ENCODE results near the gene UNC45A. TPM values are rescaled to one million over a fixed set of nuclear protein-coding genes. Genes with fewer than 3 reads are reported as not detected.
A peak's percentile ranks its signal among the peaks of the same experiment; 100 is the strongest.

Gene UNC45A
- total and polyA plus RNA-seq, 2 donors (not counting 1 experiment from before 2014, with no cell fraction given): 56.3 to 79.0 TPM

DNA sequence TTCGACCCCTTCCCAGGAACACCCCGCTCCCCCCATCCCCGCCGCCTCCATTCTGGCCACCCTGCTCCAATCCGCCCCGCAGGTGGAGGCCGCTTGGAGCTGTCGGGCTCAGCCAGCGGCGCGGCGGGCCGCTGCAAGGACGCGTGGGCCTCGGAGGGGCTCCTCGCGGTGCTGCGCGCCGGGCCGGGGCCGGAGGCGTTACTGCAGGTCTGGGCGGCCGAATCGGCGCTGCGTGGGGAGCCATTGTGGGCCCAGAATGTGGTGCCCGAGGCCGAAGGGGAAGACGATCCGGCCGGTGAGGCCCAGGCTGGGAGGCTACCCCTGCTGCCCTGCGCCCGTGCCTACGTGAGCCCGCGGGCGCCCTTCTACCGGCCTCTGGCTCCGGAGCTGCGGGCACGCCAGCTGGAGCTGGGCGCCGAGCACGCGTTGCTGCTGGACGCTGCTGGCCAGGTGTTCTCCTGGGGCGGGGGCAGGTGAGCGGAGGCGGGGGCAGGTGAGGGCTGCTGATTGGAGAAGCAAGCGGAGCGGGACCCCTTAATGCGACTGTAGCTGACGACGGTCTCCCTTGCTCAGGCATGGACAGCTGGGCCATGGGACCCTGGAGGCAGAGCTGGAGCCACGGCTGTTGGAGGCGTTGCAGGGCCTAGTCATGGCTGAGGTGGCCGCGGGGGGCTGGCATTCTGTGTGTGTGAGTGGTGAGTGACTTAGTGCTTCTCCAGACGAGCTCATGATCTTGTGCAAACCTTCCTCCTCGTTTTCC, 22.1 kb downstream of the UNC45A start:
- WGBS (ENCODE audit: insufficient coverage): 76% methylated on average over 55 of the region's 63 CpGs
- peak overlapping the region; percentile 56 for H2AFZ ChIP-seq (ENCODE audit: insufficient read depth, low read depth, low read length, poor library complexity, severe bottlenecking)

More for the DNA sequence above, 22.1 kb downstream of the UNC45A start:
- Mint-ChIP-seq H3K27me3 (no peaks in the 10 kb centered on the region), H3K27ac (peak overlapping the region; percentile 56), H3K9me3 (ENCODE audit: insufficient read depth) (no peaks in the 10 kb centered on the region), H3K4me1 (peaks cover 21% of the 10 kb centered on the region), H3K4me3 (peak overlapping the region; percentile 90)
- H3K9ac ChIP-seq (ENCODE audit: low read length): peak overlapping the region; percentile 44
- H3K4me2 ChIP-seq (replicated peaks; ENCODE audit: low read depth, low read length, poor library complexity, severe bottlenecking): peak overlapping the region; percentile 89
- TF ChIP-seq EZH2 (IDR thresholded peaks at IDR 0.05; ENCODE audit: borderline replicate concordance, insufficient read depth, low read depth, low read length, poor library complexity, severe bottlenecking): no peak
- TF ChIP-seq, protein P1, sequence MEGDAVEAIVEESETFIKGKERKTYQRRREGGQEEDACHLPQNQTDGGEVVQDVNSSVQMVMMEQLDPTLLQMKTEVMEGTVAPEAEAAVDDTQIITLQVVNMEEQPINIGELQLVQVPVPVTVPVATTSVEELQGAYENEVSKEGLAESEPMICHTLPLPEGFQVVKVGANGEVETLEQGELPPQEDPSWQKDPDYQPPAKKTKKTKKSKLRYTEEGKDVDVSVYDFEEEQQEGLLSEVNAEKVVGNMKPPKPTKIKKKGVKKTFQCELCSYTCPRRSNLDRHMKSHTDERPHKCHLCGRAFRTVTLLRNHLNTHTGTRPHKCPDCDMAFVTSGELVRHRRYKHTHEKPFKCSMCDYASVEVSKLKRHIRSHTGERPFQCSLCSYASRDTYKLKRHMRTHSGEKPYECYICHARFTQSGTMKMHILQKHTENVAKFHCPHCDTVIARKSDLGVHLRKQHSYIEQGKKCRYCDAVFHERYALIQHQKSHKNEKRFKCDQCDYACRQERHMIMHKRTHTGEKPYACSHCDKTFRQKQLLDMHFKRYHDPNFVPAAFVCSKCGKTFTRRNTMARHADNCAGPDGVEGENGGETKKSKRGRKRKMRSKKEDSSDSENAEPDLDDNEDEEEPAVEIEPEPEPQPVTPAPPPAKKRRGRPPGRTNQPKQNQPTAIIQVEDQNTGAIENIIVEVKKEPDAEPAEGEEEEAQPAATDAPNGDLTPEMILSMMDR (IDR thresholded peaks at IDR 0.05): no peak
- no peaks in the 10 kb centered on the region for H3K9me3 ChIP-seq (ENCODE audit: control extremely low read depth in 1 of 3, control insufficient read depth in 2 of 3, insufficient read depth in 1 of 3, low read length in 2 of 3)
- DNase-seq (no peak), ATAC-seq (ENCODE audit: low read depth) (no peak)
- H3K4me1 ChIP-seq (ENCODE audit: control insufficient read depth in 2 of 2, insufficient read depth in 2 of 2, low read length in 2 of 2): peaks cover 16 to 24% of the 10 kb centered on the region in 2 donors
- no peaks in the 10 kb centered on the region for H3K27me3 ChIP-seq (replicated peaks in 1 of 4; ENCODE audit: control extremely low read depth in 1 of 4, control insufficient read depth in 3 of 4, insufficient read depth in 4 of 4, low read length in 3 of 4)
- peak overlapping the region in 4 of 5 experiments; percentile 31 to 53 (median 46) for H3K4me3 ChIP-seq (ENCODE audit: control extremely low read depth in 1 of 5, extremely low read depth in 1 of 5, insufficient read depth in 1 of 5, low read depth in 2 of 5, low read length in 4 of 5)
- intact Hi-C loops (cut with micrococcal nuclease): loop anchor here (2.0 to 5.0 kb wide), 2 partner anchors 65 to 314 kb away; partner anchors contain the start of gene VPS33B
- peaks cover 0 to 25% of the 10 kb centered on the region in 2 experiments for H3K36me3 ChIP-seq (replicated peaks in 1 of 2; ENCODE audit: control extremely low read depth in 1 of 2, control insufficient read depth in 1 of 2, extremely low read depth in 1 of 2, insufficient read depth in 2 of 2, low read length in 1 of 2)
- peaks cover 13% of the 10 kb centered on the region for H3K79me2 ChIP-seq (ENCODE audit: control insufficient read depth, insufficient read depth, low read length)
- H4K20me1 ChIP-seq (ENCODE audit: control insufficient read depth, insufficient read depth, low read length, poor library complexity, severe bottlenecking): peaks cover 12% of the 10 kb centered on the region
- H3K27ac ChIP-seq (ENCODE audit: low read length in 2 of 2): no peak overlapping the region
- ChIA-PET CTCF (interaction anchor here (0.5 to 8.7 kb wide), 28 partner anchors 9 to 316 kb away, joined by 3 to 118 read pairs (median 5); partner anchors contain the start of genes HDDC3, MAN2A2, UNC45A and VPS33B), POLR2A (interaction anchor here (0.6 to 1.6 kb wide), 3 partner anchors 16 to 76 kb away, joined by 3 to 9 read pairs (median 3); no protein-coding TSS in a partner anchor)
